ENCODE results near the gene CETP. TPM values are rescaled to one million over a fixed set of nuclear protein-coding genes. Genes with fewer than 3 reads are reported as not detected.
"Not testable (repeated sequence)": the region's sequence is repeated elsewhere in the genome, so short reads cannot be mapped to it uniquely, and the experiment has no call there.

CETP gene
- total and polyA plus RNA-seq, 4 donors: 3.3 to 24.0 (median 6.3) TPM

DNA sequence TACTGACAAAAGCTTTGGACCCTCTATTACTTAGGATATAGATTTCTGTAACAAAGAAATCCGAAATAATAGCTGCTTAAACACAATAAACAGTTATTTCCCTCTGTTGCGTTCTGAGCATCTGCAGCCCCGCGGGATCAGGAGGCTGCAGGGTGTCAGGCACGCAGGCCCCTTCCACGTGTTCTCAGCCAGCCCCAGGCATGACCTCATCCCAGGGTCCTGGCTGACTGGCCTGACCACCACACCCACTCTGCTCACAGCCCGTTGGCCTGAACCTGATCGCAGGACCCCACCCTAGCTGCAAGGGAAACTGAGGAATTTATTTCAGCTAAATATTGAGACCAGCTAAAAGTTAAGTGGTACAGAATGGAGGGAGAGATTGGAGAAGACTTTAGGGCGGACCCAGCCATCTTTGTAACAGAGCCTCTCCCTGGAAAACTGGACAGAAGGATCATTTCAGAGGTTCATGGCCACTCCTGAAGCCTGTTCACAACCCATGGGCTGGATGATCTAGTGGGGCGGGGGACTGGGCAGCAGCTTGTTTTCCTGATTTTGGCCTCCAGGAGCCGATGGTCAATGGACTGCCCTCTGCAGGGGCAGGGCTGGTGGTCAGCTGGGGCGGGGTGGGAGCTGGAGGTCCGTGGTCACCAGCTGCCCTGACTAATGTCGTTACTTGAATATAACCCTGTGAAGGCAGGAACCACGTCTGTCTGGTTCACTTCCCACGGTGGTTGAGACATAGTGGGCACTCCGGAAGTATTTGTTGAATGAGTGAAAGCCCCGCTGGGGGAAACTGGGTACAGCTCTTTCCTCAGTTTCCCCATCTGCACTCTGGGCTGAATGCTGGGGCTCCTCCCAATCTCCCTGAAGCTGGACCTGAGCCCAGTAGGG is 10.9 kb downstream of the CETP start:
- H3K4me3 ChIP-seq (ENCODE audit: low read depth in 1 of 3, low read length in 3 of 3): no peak overlapping the region
- H3K36me3 ChIP-seq (ENCODE audit: control insufficient read depth in 4 of 4, insufficient read depth in 3 of 4, low read depth in 1 of 4, low read length in 3 of 4): no peaks in the 10 kb centered on the region
- TF ChIP-seq, protein P1, sequence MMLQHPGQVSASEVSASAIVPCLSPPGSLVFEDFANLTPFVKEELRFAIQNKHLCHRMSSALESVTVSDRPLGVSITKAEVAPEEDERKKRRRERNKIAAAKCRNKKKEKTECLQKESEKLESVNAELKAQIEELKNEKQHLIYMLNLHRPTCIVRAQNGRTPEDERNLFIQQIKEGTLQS (IDR thresholded peaks at IDR 0.05): no peak
- TF ChIP-seq, protein P2, sequence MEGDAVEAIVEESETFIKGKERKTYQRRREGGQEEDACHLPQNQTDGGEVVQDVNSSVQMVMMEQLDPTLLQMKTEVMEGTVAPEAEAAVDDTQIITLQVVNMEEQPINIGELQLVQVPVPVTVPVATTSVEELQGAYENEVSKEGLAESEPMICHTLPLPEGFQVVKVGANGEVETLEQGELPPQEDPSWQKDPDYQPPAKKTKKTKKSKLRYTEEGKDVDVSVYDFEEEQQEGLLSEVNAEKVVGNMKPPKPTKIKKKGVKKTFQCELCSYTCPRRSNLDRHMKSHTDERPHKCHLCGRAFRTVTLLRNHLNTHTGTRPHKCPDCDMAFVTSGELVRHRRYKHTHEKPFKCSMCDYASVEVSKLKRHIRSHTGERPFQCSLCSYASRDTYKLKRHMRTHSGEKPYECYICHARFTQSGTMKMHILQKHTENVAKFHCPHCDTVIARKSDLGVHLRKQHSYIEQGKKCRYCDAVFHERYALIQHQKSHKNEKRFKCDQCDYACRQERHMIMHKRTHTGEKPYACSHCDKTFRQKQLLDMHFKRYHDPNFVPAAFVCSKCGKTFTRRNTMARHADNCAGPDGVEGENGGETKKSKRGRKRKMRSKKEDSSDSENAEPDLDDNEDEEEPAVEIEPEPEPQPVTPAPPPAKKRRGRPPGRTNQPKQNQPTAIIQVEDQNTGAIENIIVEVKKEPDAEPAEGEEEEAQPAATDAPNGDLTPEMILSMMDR (IDR thresholded peaks at IDR 0.05; ENCODE audit: low read depth, low read length, missing input control): no peak
- no peak for TF ChIP-seq FOXA2 (IDR thresholded peaks at IDR 0.05)
- TF ChIP-seq GABPA (IDR thresholded peaks at IDR 0.05 in 1 of 2, conservative IDR thresholded peaks at IDR 0.05 in 1 of 2): no peak
- TF ChIP-seq, protein P3, sequence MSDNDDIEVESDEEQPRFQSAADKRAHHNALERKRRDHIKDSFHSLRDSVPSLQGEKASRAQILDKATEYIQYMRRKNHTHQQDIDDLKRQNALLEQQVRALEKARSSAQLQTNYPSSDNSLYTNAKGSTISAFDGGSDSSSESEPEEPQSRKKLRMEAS (IDR thresholded peaks at IDR 0.05): no peak
- no peak for TF ChIP-seq EGR1 (IDR thresholded peaks at IDR 0.05; ENCODE audit: low read depth in 2 of 2)
- TF ChIP-seq HNF4G (IDR thresholded peaks at IDR 0.05): no peak
- TF ChIP-seq, protein P4, sequence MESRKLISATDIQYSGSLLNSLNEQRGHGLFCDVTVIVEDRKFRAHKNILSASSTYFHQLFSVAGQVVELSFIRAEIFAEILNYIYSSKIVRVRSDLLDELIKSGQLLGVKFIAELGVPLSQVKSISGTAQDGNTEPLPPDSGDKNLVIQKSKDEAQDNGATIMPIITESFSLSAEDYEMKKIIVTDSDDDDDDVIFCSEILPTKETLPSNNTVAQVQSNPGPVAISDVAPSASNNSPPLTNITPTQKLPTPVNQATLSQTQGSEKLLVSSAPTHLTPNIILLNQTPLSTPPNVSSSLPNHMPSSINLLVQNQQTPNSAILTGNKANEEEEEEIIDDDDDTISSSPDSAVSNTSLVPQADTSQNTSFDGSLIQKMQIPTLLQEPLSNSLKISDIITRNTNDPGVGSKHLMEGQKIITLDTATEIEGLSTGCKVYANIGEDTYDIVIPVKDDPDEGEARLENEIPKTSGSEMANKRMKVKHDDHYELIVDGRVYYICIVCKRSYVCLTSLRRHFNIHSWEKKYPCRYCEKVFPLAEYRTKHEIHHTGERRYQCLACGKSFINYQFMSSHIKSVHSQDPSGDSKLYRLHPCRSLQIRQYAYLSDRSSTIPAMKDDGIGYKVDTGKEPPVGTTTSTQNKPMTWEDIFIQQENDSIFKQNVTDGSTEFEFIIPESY (IDR thresholded peaks at IDR 0.05): no peak
- TF ChIP-seq NR2F2 (IDR thresholded peaks at IDR 0.05): no peak
- TF ChIP-seq TAF1 (conservative IDR thresholded peaks at IDR 0.05): no peak
- TF ChIP-seq SP1 (IDR thresholded peaks at IDR 0.05): no peak
- TF ChIP-seq JUND (IDR thresholded peaks at IDR 0.05): no peak
- H3K27me3 ChIP-seq (ENCODE audit: control insufficient read depth in 4 of 4, insufficient read depth in 4 of 4, low read length in 3 of 4): no peaks in the 10 kb centered on the region
- peaks cover 0 to 3% (median under 1%) of the 10 kb centered on the region in 4 donors for H3K4me1 ChIP-seq (ENCODE audit: control insufficient read depth in 4 of 4, insufficient read depth in 4 of 4, low read length in 3 of 4)
- no peak overlapping the region for H3K27ac ChIP-seq (ENCODE audit: low read depth in 1 of 2, low read length in 2 of 2)
- no peaks in the 10 kb centered on the region for H3K9me3 ChIP-seq (ENCODE audit: control insufficient read depth in 4 of 4, low read length in 3 of 4)
- 88% methylated on average over 18 of the region's 18 CpGs for WGBS
- no peak for DNase-seq (ENCODE audit: low spot score)
- H3K9ac ChIP-seq (ENCODE audit: low read depth in 1 of 2, low read length in 2 of 2): no peak overlapping the region

DNA sequence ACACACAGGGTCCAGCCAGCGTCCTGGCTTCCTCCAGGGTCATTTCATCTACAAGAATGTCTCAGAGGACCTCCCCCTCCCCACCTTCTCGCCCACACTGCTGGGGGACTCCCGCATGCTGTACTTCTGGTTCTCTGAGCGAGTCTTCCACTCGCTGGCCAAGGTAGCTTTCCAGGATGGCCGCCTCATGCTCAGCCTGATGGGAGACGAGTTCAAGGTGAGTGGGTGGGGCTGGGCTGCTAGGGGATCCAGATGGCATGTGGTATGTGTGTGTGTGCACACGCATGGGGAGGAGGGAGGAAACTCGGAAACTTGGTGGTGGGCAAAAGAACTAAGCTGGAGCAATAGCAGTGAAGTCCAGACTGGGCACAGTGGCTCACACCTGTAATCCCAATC is 11.5 kb downstream of the CETP start:
- DNase-seq (ENCODE audit: low spot score): no peak
- WGBS: 89% methylated on average over 9 of the region's 9 CpGs
- no peak overlapping the region for H3K27ac ChIP-seq (ENCODE audit: low read depth in 1 of 2, low read length in 2 of 2)

DNA sequence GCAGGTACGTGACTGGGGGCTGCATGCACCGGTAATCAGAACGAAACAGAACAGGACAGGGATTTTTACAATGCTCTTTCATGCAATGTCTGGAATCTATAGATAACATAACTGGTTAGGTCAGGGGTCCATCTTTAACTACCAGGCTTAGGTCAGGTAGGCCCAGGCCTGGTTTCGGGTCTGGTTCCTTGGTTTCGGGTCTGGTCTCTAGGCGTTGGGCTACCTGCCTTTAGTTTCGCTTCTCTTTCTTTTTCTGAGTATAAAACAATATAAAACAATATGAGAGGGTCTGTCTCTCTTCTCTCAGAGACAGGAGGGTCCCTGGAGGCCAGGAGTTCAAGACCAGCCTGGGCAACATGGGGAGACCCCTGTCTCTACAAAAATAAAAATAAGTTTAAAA is 12.1 kb downstream of the CETP start:
- not testable (repeated sequence) for H3K9me3 ChIP-seq (ENCODE audit: control insufficient read depth in 4 of 4, low read length in 3 of 4); H3K9ac ChIP-seq (ENCODE audit: low read depth in 1 of 2, low read length in 2 of 2); H3K36me3 ChIP-seq (ENCODE audit: control insufficient read depth in 4 of 4, insufficient read depth in 3 of 4, low read depth in 1 of 4, low read length in 3 of 4); DNase-seq (ENCODE audit: low spot score); H3K4me3 ChIP-seq (ENCODE audit: low read depth in 1 of 3, low read length in 3 of 3); H3K27me3 ChIP-seq (ENCODE audit: control insufficient read depth in 4 of 4, insufficient read depth in 4 of 4, low read length in 3 of 4); H3K27ac ChIP-seq (ENCODE audit: low read depth in 1 of 2, low read length in 2 of 2); H3K4me1 ChIP-seq (ENCODE audit: control insufficient read depth in 4 of 4, insufficient read depth in 4 of 4, low read length in 3 of 4)
- WGBS: 82% methylated on average over 7 of the region's 7 CpGs

More for the DNA sequence above, 11.5 kb downstream of the CETP start:
- Histone ChIP-seq H3K4me1 (ENCODE audit: control insufficient read depth in 4 of 4, insufficient read depth in 4 of 4, low read length in 3 of 4) (no peaks in the 10 kb centered on the region), H3K36me3 (ENCODE audit: control insufficient read depth in 4 of 4, insufficient read depth in 3 of 4, low read depth in 1 of 4, low read length in 3 of 4) (no peaks in the 10 kb centered on the region), H3K9ac (ENCODE audit: low read depth in 1 of 2, low read length in 2 of 2) (no peak overlapping the region), H3K27me3 (ENCODE audit: control insufficient read depth in 4 of 4, insufficient read depth in 4 of 4, low read length in 3 of 4) (no peaks in the 10 kb centered on the region), H3K9me3 (ENCODE audit: control insufficient read depth in 4 of 4, low read length in 3 of 4) (no peaks in the 10 kb centered on the region), H3K4me3 (ENCODE audit: low read depth in 1 of 3, low read length in 3 of 3) (no peak overlapping the region)
- TF ChIP-seq EGR1 (IDR thresholded peaks at IDR 0.05; ENCODE audit: low read depth in 2 of 2) (no peak), JUND (IDR thresholded peaks at IDR 0.05) (no peak), NR2F2 (IDR thresholded peaks at IDR 0.05) (no peak), SP1 (IDR thresholded peaks at IDR 0.05) (no peak), HNF4G (IDR thresholded peaks at IDR 0.05) (no peak), RAD21 (IDR thresholded peaks at IDR 0.05) (no peak), GABPA (IDR thresholded peaks at IDR 0.05 in 1 of 2, conservative IDR thresholded peaks at IDR 0.05 in 1 of 2) (no peak)
- TF ChIP-seq, protein P3 (IDR thresholded peaks at IDR 0.05): no peak
- TF ChIP-seq, protein P4 (IDR thresholded peaks at IDR 0.05): no peak

Measured in liver (tissue), 9 donors.